Measurements from ENCODE around the gene KCNJ15.
"Not testable (repeated sequence)": the region's sequence is repeated elsewhere in the genome, so short reads cannot be mapped to it uniquely, and the experiment has no call there.

Gene KCNJ15

GRCh38 chr21:38239672-38240071, 17.1 kb upstream of the KCNJ15 start:
- H3K4me3 Mint-ChIP-seq: no peak overlapping the region
- no peak overlapping the region for H3K27ac Mint-ChIP-seq
- no peaks in the 10 kb centered on the region for H3K36me3 Mint-ChIP-seq
- no peaks in the 10 kb centered on the region for H3K9me3 Mint-ChIP-seq
- H3K4me1 Mint-ChIP-seq: peaks cover 24% of the 10 kb centered on the region
- no peaks in the 10 kb centered on the region for H3K27me3 Mint-ChIP-seq

DNA sequence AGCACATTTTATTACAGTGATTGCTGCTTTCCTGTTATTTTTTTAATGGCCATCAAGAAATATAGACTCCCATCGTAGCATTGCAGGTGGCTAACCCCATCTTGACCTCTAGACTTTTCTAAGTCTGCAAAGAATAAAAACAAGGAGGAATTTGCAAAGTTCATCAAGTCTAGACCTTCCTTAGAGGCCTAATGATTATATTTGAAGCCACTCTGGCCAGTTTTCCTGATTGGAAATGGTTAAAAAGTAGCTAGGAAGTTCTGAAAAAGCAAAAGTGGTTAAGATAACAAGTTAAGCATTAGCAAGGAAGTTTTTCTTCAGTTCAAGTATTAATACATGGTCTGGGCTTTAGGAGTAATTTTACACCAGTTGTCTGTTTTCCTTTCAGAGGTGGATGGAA, 16.7 kb upstream of the KCNJ15 start:
- Mint-ChIP-seq H3K4me1 (peaks cover 28% of the 10 kb centered on the region), H3K36me3 (no peaks in the 10 kb centered on the region), H3K4me3 (no peak overlapping the region), H3K27ac (no peak overlapping the region), H3K9me3 (peaks cover 2% of the 10 kb centered on the region), H3K27me3 (no peaks in the 10 kb centered on the region)

DNA sequence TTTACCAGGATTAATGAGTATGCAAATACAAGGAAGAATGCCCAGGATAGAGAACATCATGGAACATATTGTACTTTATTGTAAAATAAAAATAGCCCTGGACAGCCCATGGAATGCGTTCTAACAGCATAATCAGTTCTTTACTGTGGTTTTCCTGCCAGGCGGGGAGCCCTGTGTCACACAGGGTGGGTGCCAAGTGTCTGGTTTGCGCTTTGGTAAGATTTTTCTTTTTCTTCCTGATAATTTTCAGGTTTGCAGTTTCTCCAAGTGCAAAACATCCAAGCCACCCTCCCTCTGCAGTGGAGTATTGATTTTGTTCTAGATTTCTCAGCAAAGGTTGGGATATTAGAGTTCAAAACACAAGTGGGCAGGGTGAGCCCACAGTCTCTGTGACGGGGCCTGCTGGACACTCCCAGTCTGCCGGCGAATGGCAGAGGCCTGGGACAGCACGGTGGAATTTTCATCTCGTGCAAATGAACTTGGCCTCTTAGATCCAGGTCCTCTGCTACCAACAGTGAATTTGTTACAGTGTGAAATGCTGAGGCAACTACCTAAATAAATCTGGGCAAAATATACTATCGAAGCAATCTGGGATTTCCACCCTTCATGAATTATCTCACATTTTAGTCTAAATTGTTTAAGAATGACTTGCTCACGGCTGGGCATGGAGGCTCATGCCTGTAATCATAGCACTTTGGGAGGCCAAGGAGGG, 15.6 kb upstream of the KCNJ15 start:
- H3K27ac Mint-ChIP-seq: no peak overlapping the region
- no peaks in the 10 kb centered on the region for H3K27me3 Mint-ChIP-seq
- H3K4me1 Mint-ChIP-seq: peaks cover 35% of the 10 kb centered on the region
- no peaks in the 10 kb centered on the region for H3K36me3 Mint-ChIP-seq
- peaks cover 6% of the 10 kb centered on the region for H3K9me3 Mint-ChIP-seq
- no peak overlapping the region for H3K4me3 Mint-ChIP-seq

DNA sequence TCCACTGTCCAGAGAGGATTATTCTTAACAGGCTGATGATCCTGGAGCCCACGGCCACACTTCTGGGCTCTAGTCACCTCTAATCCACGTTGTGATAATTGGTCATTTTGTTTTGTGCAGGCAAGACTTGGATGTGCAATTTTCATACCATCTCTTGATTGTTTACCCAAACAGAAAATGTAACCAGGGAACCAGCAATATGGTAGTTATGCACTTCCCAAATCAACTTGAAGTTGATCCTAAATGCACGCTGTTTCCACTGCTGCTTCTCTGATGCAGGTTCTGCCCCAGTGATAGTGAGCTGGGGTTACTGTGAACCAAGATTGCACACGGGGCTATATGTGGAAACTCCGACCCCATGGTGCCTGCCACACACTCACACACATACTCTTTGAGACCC, 14.7 kb upstream of the KCNJ15 start:
- H3K27ac Mint-ChIP-seq: no peak overlapping the region
- H3K4me1 Mint-ChIP-seq: peaks cover 44% of the 10 kb centered on the region
- peaks cover 6% of the 10 kb centered on the region for H3K9me3 Mint-ChIP-seq
- H3K36me3 Mint-ChIP-seq: no peaks in the 10 kb centered on the region
- no peaks in the 10 kb centered on the region for H3K27me3 Mint-ChIP-seq
- H3K4me3 Mint-ChIP-seq: no peak overlapping the region

GRCh38 chr21:38243732-38244406, 12.9 kb upstream of the KCNJ15 start:
- peaks cover 6% of the 10 kb centered on the region for H3K9me3 Mint-ChIP-seq
- peaks cover 49% of the 10 kb centered on the region for H3K4me1 Mint-ChIP-seq
- H3K27me3 Mint-ChIP-seq: no peaks in the 10 kb centered on the region
- H3K27ac Mint-ChIP-seq: peak overlapping the region; percentile 92
- no peaks in the 10 kb centered on the region for H3K36me3 Mint-ChIP-seq
- H3K4me3 Mint-ChIP-seq: peak overlapping the region; percentile 66

DNA sequence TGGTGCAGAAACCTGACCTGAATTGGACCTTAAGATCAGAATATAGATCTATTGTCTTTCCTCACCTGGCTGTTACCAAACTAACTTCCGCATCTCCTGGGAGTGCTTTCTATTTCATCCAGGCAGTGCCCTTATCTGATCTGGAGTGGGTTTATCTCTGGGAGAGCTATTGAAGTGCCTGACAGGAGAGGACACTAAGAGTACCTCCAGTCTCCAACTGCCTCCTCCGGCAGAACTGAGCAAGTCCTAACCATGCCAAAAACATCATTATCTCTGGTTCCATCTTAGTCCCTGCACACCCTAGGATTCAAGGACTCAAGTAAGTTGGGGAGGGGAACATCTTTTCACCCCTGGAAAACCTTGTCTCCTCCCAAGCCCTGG, 12.4 kb upstream of the KCNJ15 start:
- H3K4me3 Mint-ChIP-seq: peak overlapping the region; percentile 66
- H3K36me3 Mint-ChIP-seq: no peaks in the 10 kb centered on the region
- H3K9me3 Mint-ChIP-seq: peaks cover 6% of the 10 kb centered on the region
- no peaks in the 10 kb centered on the region for H3K27me3 Mint-ChIP-seq
- H3K27ac Mint-ChIP-seq: peak overlapping the region; percentile 92
- H3K4me1 Mint-ChIP-seq: peaks cover 49% of the 10 kb centered on the region

DNA sequence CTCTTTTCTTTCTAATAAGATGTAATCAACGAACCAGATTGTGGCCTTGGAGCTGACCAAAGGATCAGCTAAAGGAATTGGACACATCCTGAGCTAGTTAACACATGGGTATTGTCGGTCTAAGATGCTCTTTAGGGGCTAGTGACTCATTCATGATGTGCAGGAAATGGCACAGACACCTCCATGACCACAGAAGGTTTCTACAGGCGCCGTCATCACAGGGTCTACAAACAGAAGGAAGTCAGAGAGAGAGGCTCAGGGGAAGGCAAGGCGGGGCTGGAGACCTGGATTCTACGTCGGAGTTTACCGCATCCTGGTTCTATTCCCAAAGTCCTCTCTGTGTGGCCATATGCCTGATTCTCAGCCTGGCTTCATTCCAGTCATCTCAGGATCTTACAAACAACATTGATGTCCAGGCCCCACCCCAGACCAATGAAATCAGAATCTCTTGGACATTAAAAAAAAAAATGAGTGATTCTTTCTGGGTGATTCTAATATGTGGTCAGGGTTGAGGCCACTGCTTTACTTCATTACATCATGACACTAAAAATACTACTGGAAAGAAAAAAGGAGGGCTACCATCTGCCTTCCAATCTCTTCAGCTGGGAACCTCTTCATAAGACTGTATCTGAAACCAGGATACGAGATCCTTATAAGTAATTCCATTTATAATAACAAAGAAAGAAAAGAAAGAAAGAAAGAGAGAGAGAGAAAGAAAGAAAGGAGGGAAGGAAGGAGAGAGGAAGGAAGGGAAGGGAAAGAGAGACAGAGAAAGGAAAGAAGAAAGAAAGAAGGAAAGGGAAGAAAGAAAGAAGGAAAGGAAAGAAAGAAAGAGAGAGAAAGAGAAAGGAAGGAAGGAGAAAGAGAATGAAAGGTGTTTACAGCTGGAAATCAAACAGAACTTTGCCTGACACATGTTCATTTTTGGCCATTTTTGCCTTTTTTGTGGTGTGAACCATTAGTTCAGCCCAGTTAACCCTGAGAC, 11.6 kb upstream of the KCNJ15 start:
- Mint-ChIP-seq H3K27me3 (no peaks in the 10 kb centered on the region), H3K27ac (peak overlapping the region; percentile 92), H3K4me3 (peak overlapping the region; percentile 66), H3K36me3 (no peaks in the 10 kb centered on the region), H3K4me1 (peaks cover 49% of the 10 kb centered on the region), H3K9me3 (peaks cover 6% of the 10 kb centered on the region)

GRCh38 chr21:38246511-38246910, 10.3 kb upstream of the KCNJ15 start:
- H3K4me1 Mint-ChIP-seq: peaks cover 49% of the 10 kb centered on the region
- H3K9me3 Mint-ChIP-seq: peaks cover 6% of the 10 kb centered on the region
- no peaks in the 10 kb centered on the region for H3K27me3 Mint-ChIP-seq
- H3K4me3 Mint-ChIP-seq: no peak overlapping the region
- peak overlapping the region; percentile 18 for H3K27ac Mint-ChIP-seq
- no peaks in the 10 kb centered on the region for H3K36me3 Mint-ChIP-seq

DNA sequence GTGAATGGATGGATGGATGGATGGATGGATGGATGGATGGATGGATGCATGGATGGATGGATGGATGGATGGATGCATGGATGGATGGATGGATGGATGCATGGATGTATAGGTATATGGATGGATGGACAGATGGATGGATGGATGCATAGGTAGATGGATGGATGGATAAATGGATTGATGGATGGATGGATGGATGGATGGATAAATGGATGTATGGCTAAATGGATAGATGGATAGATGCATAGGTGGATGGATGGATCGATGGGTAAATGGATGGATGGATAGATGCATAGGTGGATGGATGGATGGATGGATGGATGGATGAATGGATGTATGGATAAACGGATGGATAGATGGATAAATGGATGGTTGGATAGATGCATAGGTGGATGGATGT, 9.7 kb upstream of the KCNJ15 start:
- H3K9me3 Mint-ChIP-seq, H3K36me3 Mint-ChIP-seq, H3K27me3 Mint-ChIP-seq, H3K4me3 Mint-ChIP-seq: not testable (repeated sequence)
- H3K4me1 Mint-ChIP-seq: peaks cover 49% of the 10 kb centered on the region
- peak overlapping the region; percentile 46 for H3K27ac Mint-ChIP-seq

DNA sequence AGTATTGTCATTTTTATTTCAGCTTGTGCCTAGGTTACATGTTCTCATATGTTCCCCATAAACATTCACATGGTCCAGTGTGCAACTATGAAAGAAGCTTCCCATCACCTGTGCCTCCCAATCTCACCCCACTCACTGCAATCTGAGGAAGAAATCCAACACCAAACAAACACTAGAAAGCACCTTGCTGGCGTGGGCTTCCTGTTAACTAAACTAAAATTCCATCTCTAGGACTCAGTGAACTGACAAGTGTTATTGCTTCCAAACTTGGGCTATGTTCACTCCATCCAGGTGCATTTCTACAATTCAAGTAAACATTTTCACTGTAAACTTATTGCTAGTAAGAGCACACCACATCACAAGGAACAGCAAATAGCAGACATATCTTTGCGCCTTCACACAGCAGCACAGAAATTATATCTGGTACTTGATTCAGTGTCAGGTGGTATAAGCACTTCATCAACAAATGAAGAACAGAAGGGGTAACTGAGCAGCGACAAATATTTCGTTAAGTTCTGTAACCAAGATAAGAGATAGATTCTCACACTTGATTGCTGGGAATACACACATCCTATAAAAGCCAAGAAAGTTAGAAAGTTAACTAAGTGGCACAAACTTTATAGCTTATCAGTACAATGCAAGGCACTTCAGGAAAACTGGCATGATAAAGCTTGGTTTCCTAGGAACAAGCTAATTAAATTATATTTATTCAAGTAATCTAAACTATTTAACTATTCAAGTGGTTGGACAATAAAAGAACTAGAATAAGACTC, 8.9 kb upstream of the KCNJ15 start:
- Mint-ChIP-seq H3K27me3 (no peaks in the 10 kb centered on the region), H3K27ac (no peak overlapping the region), H3K4me1 (peaks cover 42% of the 10 kb centered on the region), H3K36me3 (no peaks in the 10 kb centered on the region), H3K4me3 (no peak overlapping the region), H3K9me3 (peaks cover 6% of the 10 kb centered on the region)

DNA sequence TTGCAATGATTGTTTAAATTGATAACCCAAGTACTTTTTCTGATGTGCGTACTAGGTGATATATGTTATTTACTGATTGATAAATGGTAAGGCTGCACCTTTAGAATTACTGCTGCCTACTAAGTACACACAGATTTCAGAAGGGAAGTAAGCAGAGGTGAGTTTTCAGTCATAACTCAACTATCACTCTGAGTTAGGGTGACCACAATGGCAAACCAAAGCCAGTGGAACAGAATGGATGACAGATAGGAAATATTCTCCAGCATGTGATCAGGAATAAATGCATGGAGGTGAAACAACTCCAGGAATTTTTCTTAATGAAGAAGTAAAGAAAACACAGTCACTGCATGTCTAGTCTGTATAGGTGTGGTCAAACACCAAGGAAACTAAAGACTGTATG, 7.5 kb upstream of the KCNJ15 start:
- H3K4me3 Mint-ChIP-seq: no peak overlapping the region
- peaks cover 29% of the 10 kb centered on the region for H3K4me1 Mint-ChIP-seq
- peaks cover 6% of the 10 kb centered on the region for H3K9me3 Mint-ChIP-seq
- no peaks in the 10 kb centered on the region for H3K27me3 Mint-ChIP-seq
- H3K27ac Mint-ChIP-seq: no peak overlapping the region
- H3K36me3 Mint-ChIP-seq: no peaks in the 10 kb centered on the region

DNA sequence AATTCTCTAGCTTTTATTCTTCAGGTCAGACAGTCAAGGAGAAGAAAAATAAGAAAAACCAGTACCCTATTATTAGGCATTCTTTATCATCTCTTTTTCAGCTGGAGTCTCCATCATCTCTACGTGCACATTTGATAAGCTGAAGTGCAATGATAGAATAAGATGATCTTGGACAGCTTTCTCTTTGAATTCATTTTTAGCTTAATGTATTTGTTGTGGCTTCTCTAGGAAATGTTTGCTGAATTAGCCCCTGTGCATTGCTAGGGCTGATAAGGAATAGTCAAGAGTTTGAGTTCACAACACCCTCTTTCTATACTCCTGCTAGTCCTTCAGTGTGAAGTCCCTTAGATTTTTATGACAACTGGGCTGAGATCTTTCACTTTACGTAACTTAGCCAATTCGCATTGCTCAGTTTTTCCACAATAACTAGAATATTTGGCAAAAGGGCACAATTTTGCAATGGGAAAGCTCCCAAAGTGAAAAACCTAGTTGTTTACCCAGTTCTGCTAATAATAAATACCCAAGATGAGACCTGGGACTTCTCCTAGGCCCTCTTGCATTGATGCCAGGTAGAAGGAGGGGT, 7.0 kb upstream of the KCNJ15 start:
- no peak overlapping the region for H3K27ac Mint-ChIP-seq
- H3K27me3 Mint-ChIP-seq: no peaks in the 10 kb centered on the region
- H3K9me3 Mint-ChIP-seq: peaks cover 6% of the 10 kb centered on the region
- peaks cover 24% of the 10 kb centered on the region for H3K4me1 Mint-ChIP-seq
- no peak overlapping the region for H3K4me3 Mint-ChIP-seq
- no peaks in the 10 kb centered on the region for H3K36me3 Mint-ChIP-seq

DNA sequence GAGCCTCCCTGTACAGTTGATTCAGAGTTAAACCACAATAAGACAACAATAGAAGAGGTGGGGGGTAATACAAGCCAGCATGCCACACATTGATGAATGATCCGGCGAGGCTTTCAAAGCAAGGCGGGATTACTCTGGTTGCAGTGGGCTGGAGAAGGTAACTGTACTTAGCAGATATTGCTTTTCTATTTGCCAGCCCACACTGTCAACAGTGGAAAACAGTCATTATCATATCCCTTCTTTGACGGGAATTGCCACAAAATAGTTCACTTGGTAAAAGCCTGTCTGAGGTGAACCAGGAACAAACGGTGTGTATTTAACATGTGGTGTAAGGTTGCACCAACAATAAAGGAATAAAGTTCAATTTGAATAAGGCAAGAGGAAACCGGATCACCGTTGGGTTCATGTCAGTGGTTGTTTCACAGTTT, 5.8 kb upstream of the KCNJ15 start:
- Mint-ChIP-seq H3K36me3 (no peaks in the 10 kb centered on the region), H3K27me3 (no peaks in the 10 kb centered on the region), H3K9me3 (no peaks in the 10 kb centered on the region), H3K27ac (no peak overlapping the region), H3K4me1 (peaks cover 14% of the 10 kb centered on the region), H3K4me3 (no peak overlapping the region)

GRCh38 chr21:38254970-38255369, 1.8 kb upstream of the KCNJ15 start:
- Mint-ChIP-seq H3K27ac (no peak overlapping the region), H3K4me1 (no peaks in the 10 kb centered on the region), H3K9me3 (no peaks in the 10 kb centered on the region)

More at GRCh38 chr21:38254970-38255369, 1.8 kb upstream of the KCNJ15 start:
- no peaks in the 10 kb centered on the region for H3K36me3 Mint-ChIP-seq
- peaks cover 2% of the 10 kb centered on the region for H3K27me3 Mint-ChIP-seq
- no peak overlapping the region for H3K4me3 Mint-ChIP-seq
